ENCODE results near the gene PDE4D. TPM values are rescaled to one million over a fixed set of nuclear protein-coding genes. Genes with fewer than 3 reads are reported as not detected.

The PDE4D gene
- total RNA-seq, 1 experiment from 2014 or later: 3.3 TPM

DNA sequence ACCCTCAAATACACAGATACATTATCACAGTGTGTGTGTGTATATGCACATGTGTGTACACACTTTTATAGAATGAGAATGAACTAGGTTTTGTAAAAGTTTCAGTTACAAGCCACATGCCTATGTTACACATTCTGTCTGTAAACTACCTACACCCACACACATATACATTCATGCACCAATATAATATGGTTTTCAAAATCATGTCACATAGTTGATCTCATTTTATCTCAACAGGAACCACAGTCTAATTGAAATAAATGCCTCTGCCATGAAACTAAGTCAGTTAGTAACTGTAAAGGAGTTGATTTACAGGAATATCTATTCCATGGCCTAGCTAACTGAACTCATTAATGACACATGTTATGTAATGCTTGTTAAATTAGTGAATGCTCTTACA is 646.6 kb downstream of the PDE4D start:
- Mint-ChIP-seq H3K9me3 (peaks cover 7% of the 10 kb centered on the region; the same call in 1 of the 2 replicates), H3K27me3 (ENCODE audit: low read depth) (no peaks in the 10 kb centered on the region), H3K36me3 (no peaks in the 10 kb centered on the region), H3K4me3 (no peak overlapping the region), H3K4me1 (no peaks in the 10 kb centered on the region), H3K27ac (no peak overlapping the region)
- ChIA-PET POLR2A (no interaction called here), CTCF (no interaction called here)
- DNase-seq (ENCODE audit: low spot score) (no peak), ATAC-seq (no peak)
- no peak for TF ChIP-seq ESRRA (CRISPR knock-in tag; IDR thresholded peaks at IDR 0.05; ENCODE audit: borderline replicate concordance)
- no peak for TF ChIP-seq CREM (CRISPR knock-in tag; IDR thresholded peaks at IDR 0.05)
- TF ChIP-seq, protein P1, sequence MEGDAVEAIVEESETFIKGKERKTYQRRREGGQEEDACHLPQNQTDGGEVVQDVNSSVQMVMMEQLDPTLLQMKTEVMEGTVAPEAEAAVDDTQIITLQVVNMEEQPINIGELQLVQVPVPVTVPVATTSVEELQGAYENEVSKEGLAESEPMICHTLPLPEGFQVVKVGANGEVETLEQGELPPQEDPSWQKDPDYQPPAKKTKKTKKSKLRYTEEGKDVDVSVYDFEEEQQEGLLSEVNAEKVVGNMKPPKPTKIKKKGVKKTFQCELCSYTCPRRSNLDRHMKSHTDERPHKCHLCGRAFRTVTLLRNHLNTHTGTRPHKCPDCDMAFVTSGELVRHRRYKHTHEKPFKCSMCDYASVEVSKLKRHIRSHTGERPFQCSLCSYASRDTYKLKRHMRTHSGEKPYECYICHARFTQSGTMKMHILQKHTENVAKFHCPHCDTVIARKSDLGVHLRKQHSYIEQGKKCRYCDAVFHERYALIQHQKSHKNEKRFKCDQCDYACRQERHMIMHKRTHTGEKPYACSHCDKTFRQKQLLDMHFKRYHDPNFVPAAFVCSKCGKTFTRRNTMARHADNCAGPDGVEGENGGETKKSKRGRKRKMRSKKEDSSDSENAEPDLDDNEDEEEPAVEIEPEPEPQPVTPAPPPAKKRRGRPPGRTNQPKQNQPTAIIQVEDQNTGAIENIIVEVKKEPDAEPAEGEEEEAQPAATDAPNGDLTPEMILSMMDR (IDR thresholded peaks at IDR 0.05): no peak
- TF ChIP-seq AR (CRISPR knock-in tag; IDR thresholded peaks at IDR 0.05): no peak
- TF ChIP-seq, protein P2, sequence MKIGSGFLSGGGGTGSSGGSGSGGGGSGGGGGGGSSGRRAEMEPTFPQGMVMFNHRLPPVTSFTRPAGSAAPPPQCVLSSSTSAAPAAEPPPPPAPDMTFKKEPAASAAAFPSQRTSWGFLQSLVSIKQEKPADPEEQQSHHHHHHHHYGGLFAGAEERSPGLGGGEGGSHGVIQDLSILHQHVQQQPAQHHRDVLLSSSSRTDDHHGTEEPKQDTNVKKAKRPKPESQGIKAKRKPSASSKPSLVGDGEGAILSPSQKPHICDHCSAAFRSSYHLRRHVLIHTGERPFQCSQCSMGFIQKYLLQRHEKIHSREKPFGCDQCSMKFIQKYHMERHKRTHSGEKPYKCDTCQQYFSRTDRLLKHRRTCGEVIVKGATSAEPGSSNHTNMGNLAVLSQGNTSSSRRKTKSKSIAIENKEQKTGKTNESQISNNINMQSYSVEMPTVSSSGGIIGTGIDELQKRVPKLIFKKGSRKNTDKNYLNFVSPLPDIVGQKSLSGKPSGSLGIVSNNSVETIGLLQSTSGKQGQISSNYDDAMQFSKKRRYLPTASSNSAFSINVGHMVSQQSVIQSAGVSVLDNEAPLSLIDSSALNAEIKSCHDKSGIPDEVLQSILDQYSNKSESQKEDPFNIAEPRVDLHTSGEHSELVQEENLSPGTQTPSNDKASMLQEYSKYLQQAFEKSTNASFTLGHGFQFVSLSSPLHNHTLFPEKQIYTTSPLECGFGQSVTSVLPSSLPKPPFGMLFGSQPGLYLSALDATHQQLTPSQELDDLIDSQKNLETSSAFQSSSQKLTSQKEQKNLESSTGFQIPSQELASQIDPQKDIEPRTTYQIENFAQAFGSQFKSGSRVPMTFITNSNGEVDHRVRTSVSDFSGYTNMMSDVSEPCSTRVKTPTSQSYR (CRISPR knock-in tag; IDR thresholded peaks at IDR 0.05): no peak
- TF ChIP-seq JAZF1 (CRISPR knock-in tag; IDR thresholded peaks at IDR 0.05): no peak
- no peak for TF ChIP-seq ZBTB21 (CRISPR knock-in tag; IDR thresholded peaks at IDR 0.05; ENCODE audit: borderline replicate concordance)
- TF ChIP-seq NR2C2 (CRISPR knock-in tag; IDR thresholded peaks at IDR 0.05): no peak
- no peak for TF ChIP-seq TCF7 (CRISPR knock-in tag; IDR thresholded peaks at IDR 0.05; ENCODE audit: low read depth)
- TF ChIP-seq TEAD4 (CRISPR knock-in tag; IDR thresholded peaks at IDR 0.05): no peak
- TF ChIP-seq, protein P3, sequence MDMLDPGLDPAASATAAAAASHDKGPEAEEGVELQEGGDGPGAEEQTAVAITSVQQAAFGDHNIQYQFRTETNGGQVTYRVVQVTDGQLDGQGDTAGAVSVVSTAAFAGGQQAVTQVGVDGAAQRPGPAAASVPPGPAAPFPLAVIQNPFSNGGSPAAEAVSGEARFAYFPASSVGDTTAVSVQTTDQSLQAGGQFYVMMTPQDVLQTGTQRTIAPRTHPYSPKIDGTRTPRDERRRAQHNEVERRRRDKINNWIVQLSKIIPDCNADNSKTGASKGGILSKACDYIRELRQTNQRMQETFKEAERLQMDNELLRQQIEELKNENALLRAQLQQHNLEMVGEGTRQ (CRISPR knock-in tag; IDR thresholded peaks at IDR 0.05): no peak
- TF ChIP-seq, protein P4, sequence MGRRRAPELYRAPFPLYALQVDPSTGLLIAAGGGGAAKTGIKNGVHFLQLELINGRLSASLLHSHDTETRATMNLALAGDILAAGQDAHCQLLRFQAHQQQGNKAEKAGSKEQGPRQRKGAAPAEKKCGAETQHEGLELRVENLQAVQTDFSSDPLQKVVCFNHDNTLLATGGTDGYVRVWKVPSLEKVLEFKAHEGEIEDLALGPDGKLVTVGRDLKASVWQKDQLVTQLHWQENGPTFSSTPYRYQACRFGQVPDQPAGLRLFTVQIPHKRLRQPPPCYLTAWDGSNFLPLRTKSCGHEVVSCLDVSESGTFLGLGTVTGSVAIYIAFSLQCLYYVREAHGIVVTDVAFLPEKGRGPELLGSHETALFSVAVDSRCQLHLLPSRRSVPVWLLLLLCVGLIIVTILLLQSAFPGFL (CRISPR knock-in tag; IDR thresholded peaks at IDR 0.05; ENCODE audit: borderline replicate concordance): no peak
- TF ChIP-seq PRRX2 (CRISPR knock-in tag; IDR thresholded peaks at IDR 0.05): no peak
- TF ChIP-seq KAT7 (CRISPR knock-in tag; IDR thresholded peaks at IDR 0.05; ENCODE audit: borderline replicate concordance): no peak
- TF ChIP-seq RORB (CRISPR knock-in tag; IDR thresholded peaks at IDR 0.05): no peak
- TF ChIP-seq MXD4 (CRISPR knock-in tag; IDR thresholded peaks at IDR 0.05; ENCODE audit: borderline replicate concordance): no peak
